GM19043 (cell line): ENCODE results near the gene BPIFB1.

Experiments used
- ATAC-seq: cut with Tn5 transposase; IDR thresholded peaks from one replicate; pipeline ENCODE4 v1.9.1; 2021; ENCODE audit warnings: low read depth; ENCODE audit not compliant: unreplicated experiment

Gene BPIFB1, protein sequence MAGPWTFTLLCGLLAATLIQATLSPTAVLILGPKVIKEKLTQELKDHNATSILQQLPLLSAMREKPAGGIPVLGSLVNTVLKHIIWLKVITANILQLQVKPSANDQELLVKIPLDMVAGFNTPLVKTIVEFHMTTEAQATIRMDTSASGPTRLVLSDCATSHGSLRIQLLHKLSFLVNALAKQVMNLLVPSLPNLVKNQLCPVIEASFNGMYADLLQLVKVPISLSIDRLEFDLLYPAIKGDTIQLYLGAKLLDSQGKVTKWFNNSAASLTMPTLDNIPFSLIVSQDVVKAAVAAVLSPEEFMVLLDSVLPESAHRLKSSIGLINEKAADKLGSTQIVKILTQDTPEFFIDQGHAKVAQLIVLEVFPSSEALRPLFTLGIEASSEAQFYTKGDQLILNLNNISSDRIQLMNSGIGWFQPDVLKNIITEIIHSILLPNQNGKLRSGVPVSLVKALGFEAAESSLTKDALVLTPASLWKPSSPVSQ

DNA sequence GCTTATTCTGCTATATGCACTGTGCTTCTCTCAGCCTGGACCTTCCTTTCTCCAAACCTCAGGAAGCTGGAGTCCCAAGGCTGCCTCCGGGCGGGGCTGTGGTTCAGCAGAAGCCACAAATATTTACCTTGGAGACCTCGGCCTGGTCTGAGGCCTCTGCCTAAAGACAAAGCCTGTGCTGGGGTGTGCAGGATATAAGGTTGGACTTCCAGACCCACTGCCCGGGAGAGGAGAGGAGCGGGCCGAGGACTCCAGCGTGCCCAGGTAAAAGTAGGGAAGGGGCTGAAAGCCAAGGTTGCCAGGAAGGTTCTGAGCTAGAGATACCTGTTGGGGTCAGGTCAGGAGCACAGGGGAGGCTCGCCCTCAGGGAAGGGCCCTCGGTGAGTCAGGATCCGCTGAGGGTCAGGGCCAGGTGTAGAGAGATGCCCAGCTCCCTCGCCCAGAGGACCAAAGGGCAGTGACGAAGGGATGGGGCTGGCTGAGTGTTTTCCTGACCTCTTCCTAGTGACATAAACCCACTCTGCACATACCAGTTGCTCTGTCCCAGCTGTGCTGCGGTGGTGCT is at the start of gene BPIFB1:
Gene BPIFB1 (plus strand): TSS at position 224 of the 565 bp plus-strand sequence. CDS start 2,860 bp downstream, outside the sequence.
- no peak for ATAC-seq

DNA sequence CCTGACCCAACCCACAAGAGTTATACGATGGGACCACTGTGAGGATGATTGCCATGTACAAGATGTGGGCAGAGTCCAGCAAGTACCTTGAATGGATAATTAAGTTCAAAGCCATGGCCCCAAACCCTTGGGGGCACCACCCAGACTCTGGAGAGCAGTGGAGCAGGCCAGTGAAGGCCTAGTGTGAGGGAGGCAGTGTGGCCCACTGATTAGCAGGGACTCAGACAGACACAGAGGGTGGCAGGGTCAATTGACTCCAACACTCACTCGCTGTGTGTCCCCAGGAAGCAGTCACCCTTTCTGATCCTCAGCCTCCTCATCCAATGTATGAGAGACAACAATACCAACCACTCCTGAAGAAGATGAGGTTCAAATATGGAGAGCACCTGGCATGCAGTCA is 49.0 kb upstream of the BPIFB1 start:
- no peak for ATAC-seq

DNA sequence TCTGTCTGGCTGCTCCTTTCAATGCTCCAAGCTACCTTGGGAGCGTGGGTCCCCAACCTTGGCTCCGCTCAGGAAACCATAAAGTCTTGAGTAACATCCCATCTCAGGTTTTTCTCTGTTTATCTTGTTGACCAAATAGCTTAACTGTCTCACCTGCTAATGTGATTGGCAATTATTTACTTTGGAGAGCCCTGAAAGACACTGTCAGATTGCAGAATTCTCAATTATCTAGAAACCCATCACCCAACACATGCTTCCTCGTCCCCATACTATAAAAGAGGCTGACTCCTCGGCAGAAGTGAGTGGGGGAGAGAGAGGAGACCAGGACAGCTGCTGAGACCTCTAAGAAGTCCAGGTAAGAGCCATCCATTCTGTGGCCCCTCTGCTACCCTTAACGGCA is 47.3 kb upstream of the BPIFB1 start, which contains the start of gene BPIFA1:
Gene BPIFA1 (plus strand): TSS at position 301 of the 400 bp plus-strand sequence. CDS start 1,716 bp downstream, outside the sequence.
- ATAC-seq = no peak

DNA sequence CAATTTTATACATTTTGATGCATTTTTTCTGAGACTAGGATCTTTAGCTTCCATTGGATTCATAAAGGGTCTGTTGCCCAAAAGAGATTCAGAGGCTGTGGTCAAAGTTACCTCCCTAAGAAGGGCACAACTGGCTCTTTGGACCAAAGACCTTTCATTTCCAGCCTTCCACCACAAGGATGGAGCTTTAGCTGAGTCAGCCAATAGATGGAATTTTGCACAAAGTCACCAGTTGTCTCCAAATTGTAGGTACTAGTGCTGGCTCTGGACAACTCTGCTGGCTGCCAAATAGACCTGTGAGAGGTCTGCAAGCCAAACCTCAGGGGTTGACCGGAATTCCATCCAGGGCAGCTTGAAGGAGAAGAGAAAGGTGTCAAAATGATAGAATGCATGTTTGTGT is 46.7 kb upstream of the BPIFB1 start:
- ATAC-seq = no peak

DNA sequence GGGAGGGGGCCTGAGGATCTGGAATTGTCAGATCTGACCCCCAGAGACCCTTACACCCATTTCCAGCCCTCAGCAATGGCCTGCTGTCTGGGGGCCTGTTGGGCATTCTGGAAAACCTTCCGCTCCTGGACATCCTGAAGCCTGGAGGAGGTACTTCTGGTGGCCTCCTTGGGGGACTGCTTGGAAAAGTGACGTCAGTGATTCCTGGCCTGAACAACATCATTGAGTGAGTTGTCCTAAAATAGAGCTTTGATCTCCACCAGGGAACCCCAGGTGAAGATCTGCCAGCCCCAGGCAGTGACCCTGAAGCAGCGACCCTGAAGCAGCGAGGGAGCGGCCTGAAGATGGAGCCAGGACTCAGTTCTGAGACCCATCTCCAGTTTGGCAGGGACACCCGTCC is 45.0 kb upstream of the BPIFB1 start:
- no peak for ATAC-seq

DNA sequence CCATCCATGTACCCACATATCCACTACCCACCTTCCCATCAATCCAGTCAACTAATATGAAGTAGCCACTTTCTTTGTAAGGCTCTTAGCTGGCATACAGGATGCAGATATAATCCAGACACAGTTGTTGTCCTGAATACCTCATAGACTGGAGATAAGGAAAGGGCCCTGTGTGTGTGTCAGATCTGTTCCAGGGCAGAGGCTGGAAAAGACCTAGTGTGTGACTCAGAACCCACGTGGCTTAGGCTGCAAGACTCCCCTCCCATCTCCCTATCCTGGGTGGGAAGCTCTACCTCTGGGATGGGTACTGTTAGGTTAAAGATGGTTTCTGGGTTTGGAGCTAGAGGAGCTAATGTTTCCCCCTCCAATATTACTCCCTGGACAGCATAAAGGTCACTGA is 43.6 kb upstream of the BPIFB1 start:
- ATAC-seq = no peak

- ATAC-seq = no peak
Measured at GRCh38 chr20:33239979-33240736, 42.9 kb upstream of the BPIFB1 start.

GRCh38 chr20:33240923-33241322 is 42.1 kb upstream of the BPIFB1 start:
- ATAC-seq = no peak

GRCh38 chr20:33242319-33243100 is 40.5 kb upstream of the BPIFB1 start:
- ATAC-seq = no peak

- ATAC-seq = no peak
Measured at GRCh38 chr20:33246077-33246476, 36.9 kb upstream of the BPIFB1 start.

- ATAC-seq = no peak
Measured at GRCh38 chr20:33249456-33249855, 33.6 kb upstream of the BPIFB1 start.

- ATAC-seq = no peak
Measured at GRCh38 chr20:33250666-33251065, 32.3 kb upstream of the BPIFB1 start.

DNA sequence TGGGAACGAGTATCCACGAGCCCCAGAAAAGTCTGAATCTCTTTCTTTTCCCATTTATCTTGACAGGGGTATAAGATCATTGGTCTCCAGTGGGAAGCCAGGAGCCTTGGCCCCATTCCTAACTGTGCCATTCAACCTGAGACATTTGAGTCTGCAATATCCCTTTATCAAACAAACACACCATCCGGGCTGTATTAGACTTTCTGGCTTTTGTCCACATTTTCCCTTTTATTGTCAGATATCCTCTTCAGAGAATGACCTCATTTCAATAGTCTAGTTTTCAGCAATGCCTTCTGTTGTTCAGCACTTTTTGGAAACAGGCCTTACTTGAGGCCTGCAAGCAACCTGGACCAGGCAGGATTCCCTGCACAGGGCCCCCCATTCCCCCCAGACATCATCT is 31.5 kb upstream of the BPIFB1 start:
- ATAC-seq = no peak

GRCh38 chr20:33252460-33252859 is 30.6 kb upstream of the BPIFB1 start:
- no peak for ATAC-seq

GRCh38 chr20:33255005-33255404 is 28.0 kb upstream of the BPIFB1 start:
- ATAC-seq = no peak

GRCh38 chr20:33257237-33257636 is 25.8 kb upstream of the BPIFB1 start:
- no peak for ATAC-seq

DNA sequence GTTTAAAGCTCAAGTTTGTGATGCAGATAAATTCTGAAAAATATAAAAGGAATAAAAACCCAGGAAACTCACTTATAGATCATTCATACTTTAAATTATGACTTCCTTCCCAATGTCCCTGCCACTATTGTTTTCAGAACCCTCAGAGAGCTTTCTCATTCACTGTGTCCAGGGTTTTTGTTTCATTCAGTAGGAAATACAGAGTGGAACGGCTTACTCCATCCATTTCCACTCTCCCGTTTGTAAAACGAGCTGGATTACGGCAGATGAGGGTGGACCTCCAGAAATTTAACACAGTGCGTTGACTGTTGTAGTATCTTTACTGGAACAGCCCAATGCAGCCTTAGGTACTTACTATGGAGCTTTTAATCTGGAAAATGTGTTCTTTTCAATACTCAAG is 23.6 kb upstream of the BPIFB1 start:
- no peak for ATAC-seq

GRCh38 chr20:33261465-33261864 is 21.5 kb upstream of the BPIFB1 start:
- ATAC-seq = no peak

- no peak for ATAC-seq
Measured at GRCh38 chr20:33262658-33263065, 20.4 kb upstream of the BPIFB1 start.

DNA sequence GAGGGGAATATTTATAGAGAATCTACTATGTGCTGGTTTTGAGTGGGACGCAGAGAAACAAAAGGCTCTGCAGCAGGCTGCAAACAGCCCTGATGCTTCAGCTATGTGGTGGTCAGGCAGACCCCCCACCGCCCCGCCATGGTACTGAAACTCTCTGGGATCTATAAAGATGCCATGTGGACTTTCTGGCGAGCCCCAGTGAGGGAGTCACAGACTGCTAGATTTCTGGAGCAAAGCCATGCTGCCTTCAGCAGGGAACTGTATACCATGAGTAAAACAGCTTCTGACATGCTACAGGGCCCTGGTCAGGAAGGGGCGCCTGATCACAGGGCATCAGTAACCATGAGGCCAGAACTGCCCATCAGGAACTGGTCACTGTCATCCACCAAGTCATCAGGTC is 19.2 kb upstream of the BPIFB1 start:
- ATAC-seq = no peak
